Measurements from ENCODE around the gene POLQ.
"Not testable (repeated sequence)": the region's sequence is repeated elsewhere in the genome, so short reads cannot be mapped to it uniquely, and the experiment has no call there.

POLQ gene

GRCh38 chr3:121411523-121411922 lies 134.3 kb downstream of the POLQ start:
- DNase-seq (ENCODE audit: low spot score in 2 of 2): no peak
- H3K9me3 Mint-ChIP-seq: no peaks in the 10 kb centered on the region
- no peaks in the 10 kb centered on the region for H3K36me3 Mint-ChIP-seq
- no peak for ATAC-seq
- no peak overlapping the region for H3K27ac Mint-ChIP-seq
- no peak overlapping the region for H3K4me3 Mint-ChIP-seq
- no peaks in the 10 kb centered on the region for H3K4me1 Mint-ChIP-seq

- ATAC-seq (no peak), DNase-seq (ENCODE audit: low spot score in 2 of 2) (no peak)
- no peak overlapping the region for H3K27ac Mint-ChIP-seq
- H3K4me3 Mint-ChIP-seq: no peak overlapping the region
- H3K9me3 Mint-ChIP-seq: no peaks in the 10 kb centered on the region
- no peaks in the 10 kb centered on the region for H3K36me3 Mint-ChIP-seq
- H3K4me1 Mint-ChIP-seq: no peaks in the 10 kb centered on the region
Observed at GRCh38 chr3:121405631-121406030, 140.2 kb downstream of the POLQ start.

GRCh38 chr3:121399820-121400219 lies 146.0 kb downstream of the POLQ start:
- Mint-ChIP-seq H3K36me3 (no peaks in the 10 kb centered on the region), H3K27ac (no peak overlapping the region), H3K4me3 (no peak overlapping the region), H3K9me3 (no peaks in the 10 kb centered on the region), H3K4me1 (no peaks in the 10 kb centered on the region)
- ATAC-seq (no peak), DNase-seq (ENCODE audit: low spot score in 2 of 2) (no peak)

DNA sequence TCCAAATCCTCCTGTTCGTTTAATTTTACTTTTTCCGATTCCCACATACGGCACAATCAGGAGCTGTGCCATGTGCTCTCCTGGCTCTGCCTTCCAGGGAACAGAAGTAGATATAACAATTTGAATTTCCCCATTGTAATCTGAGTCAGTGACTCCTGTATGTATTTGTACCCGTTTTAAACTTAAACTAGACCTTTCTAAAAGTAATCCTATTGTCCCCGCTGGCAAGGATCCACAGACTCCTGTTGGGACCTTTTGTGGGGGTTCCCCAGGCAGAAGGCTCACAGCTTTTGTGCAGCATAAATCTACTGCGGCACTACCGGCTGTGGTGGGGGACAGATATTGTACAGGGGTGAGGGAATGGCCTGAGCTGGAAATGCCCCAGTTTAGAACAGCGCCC lies 147.7 kb downstream of the POLQ start:
- not testable (repeated sequence) for H3K4me1 Mint-ChIP-seq; H3K27ac Mint-ChIP-seq; DNase-seq (ENCODE audit: low spot score in 2 of 2); H3K36me3 Mint-ChIP-seq; ATAC-seq; H3K4me3 Mint-ChIP-seq; H3K9me3 Mint-ChIP-seq

- not testable (repeated sequence) for H3K9me3 Mint-ChIP-seq, ATAC-seq, H3K4me3 Mint-ChIP-seq
Observed at GRCh38 chr3:121395967-121396366, 149.8 kb downstream of the POLQ start.

DNA sequence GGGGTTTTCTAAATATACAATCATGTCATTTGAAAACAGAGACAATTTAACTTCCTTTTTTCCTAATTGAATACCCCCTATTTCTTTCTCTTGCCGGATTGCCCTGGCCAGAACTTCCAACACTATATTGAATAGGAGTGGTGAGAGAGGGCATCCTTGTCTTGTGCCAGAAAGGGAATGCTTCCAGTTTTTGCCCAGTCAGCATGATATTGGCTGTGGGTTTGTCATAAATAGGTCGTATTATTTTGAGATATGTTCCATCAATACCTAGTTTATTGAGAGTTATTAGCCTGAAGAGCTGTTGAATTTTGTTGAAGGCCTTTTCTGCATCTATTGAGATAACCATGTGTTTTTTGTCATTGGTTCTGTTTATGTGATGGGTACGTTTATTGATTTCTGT lies 157.5 kb downstream of the POLQ start:
- not testable (repeated sequence) for DNase-seq (ENCODE audit: low spot score in 2 of 2); H3K4me3 Mint-ChIP-seq; H3K27ac Mint-ChIP-seq; H3K4me1 Mint-ChIP-seq; ATAC-seq; H3K36me3 Mint-ChIP-seq; H3K9me3 Mint-ChIP-seq

More at GRCh38 chr3:121395967-121396366, 149.8 kb downstream of the POLQ start:
- H3K36me3 Mint-ChIP-seq; DNase-seq (ENCODE audit: low spot score in 2 of 2); H3K4me1 Mint-ChIP-seq; H3K27ac Mint-ChIP-seq: not testable (repeated sequence)

Data from stimulated activated effector memory CD8-positive, alpha-beta T cell treated with anti-CD3 and anti-CD28 coated beads, Interleukin-12 subunit alpha, Interleukin-12 subunit beta, amount 100 ng/mL, for 72 hours (primary cell).